K562 (cell line): ENCODE measurements around the gene PSD4.

Source experiments
- MTA3 ChIP-seq: fragments of 450-650 bp; formaldehyde crosslinking; IDR thresholded peaks from 2 replicates; pipeline ENCODE4 v1.6.1; 2017; ENCODE audit warnings: mild to moderate bottlenecking, borderline replicate concordance
- TAF1 ChIP-seq: IDR thresholded peaks from 2 replicates; pipeline ENCODE4 v1.6.1; 2011; ENCODE audit warnings: mild to moderate bottlenecking, low read length, moderate library complexity; ENCODE audit not compliant: insufficient read depth, control insufficient read depth, severe bottlenecking; ENCODE audit errors: extremely low read depth
- TF ChIP-seq, protein P1 (sequence below), 3 experiments: IDR thresholded peaks in 2 of 3; conservative IDR thresholded peaks in 1 of 3; 2 replicates each; pipeline ENCODE4 v1.5.1; 2011 to 2012; ENCODE audit warnings: low read length in 3 of 3, mild to moderate bottlenecking in 3 of 3, control low read depth in 2 of 3, improper control_type of control experiment in 1 of 3, inconsistent platforms in 1 of 3, low read depth in 1 of 3, mixed read lengths in 1 of 3, moderate library complexity in 1 of 3; ENCODE audit not compliant: insufficient read depth in 2 of 3

DNA sequence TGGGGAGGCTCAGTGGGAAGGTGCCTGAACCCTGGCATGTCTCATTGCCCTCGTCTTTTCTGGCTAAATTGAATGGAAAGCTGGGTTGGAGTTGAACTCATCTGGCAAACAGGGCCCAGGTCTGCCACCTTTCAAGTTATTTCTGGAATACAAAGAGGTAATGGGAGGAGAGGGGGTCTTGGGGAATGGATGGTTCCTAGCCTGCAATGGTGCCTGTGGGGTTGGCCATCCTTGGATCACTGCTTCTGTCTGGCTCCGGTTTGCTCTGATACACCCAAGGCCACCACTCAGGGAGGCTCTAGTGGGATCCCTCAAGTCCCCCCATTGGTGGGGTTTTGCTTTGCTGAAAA lies 45.3 kb downstream of the PSD4 start:
- TF ChIP-seq, protein P1, sequence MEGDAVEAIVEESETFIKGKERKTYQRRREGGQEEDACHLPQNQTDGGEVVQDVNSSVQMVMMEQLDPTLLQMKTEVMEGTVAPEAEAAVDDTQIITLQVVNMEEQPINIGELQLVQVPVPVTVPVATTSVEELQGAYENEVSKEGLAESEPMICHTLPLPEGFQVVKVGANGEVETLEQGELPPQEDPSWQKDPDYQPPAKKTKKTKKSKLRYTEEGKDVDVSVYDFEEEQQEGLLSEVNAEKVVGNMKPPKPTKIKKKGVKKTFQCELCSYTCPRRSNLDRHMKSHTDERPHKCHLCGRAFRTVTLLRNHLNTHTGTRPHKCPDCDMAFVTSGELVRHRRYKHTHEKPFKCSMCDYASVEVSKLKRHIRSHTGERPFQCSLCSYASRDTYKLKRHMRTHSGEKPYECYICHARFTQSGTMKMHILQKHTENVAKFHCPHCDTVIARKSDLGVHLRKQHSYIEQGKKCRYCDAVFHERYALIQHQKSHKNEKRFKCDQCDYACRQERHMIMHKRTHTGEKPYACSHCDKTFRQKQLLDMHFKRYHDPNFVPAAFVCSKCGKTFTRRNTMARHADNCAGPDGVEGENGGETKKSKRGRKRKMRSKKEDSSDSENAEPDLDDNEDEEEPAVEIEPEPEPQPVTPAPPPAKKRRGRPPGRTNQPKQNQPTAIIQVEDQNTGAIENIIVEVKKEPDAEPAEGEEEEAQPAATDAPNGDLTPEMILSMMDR (IDR thresholded peaks at IDR 0.05 in 2 of 3, conservative IDR thresholded peaks at IDR 0.05 in 1 of 3; ENCODE audit: insufficient read depth in 2 of 3, low read depth in 1 of 3, low read length in 3 of 3), result no peak
- TF ChIP-seq MTA3 (no peak), TAF1 (no peak)
